ENCODE measurements around the gene ZXDC. TPM values are rescaled to one million over a fixed set of nuclear protein-coding genes. Genes with fewer than 3 reads are reported as not detected.
A peak's percentile ranks its signal among the peaks of the same experiment; 100 is the strongest.

ZXDC gene
- total RNA-seq, 1 experiment from 2014 or later, result 28.3 TPM

DNA sequence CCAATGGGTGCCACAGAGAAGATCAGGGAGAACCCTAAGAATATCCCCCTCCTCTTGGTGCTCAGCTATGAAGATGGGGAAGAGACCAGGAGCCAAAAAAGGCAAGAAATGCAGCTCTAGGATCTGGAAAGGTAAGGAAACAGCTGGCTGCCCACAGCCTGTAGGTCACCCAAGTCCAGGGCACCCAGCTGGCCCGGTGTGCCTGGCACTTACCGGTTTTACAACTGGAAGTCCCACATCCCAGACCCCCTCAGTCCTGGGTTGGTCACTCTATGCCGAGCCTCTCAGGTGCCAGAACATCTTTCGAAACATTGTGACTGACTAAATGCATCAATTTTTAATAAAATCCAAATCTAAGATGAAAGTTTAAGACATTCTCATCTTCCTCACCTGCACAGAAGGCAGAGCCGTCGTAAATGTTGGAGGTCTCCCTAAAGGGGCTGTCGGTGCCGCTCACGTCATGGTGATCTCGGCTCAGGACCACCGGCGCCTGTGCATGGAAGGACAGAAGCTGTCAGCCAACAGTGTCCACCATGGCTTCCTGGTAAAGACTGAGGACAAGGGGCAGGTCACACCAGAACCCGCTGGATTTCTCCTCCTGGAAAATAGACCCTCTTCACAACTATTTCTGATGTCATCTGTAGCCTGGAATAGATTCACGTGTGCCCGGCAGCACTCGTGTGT is 13.3 kb upstream of the ZXDC start:
- peak overlapping the region in 1 of 3 experiments; percentile 48; a peak in 1 of 7 replicates for H3K27ac Mint-ChIP-seq
- no CpG with 5 or more reads among the region's 16 CpGs for WGBS (ENCODE audit: extremely low coverage, insufficient read length, low lambda C conversion rate)

More for the DNA sequence above, 13.3 kb upstream of the ZXDC start:
- no peaks in the 10 kb centered on the region for H3K79me2 ChIP-seq (ENCODE audit: insufficient read depth, low read length)
- peaks cover 5% of the 10 kb centered on the region; the same call in 1 of the 2 replicates for H3K27me3 Mint-ChIP-seq (ENCODE audit: low read depth)
- no peaks in the 10 kb centered on the region for H3K23me2 ChIP-seq (ENCODE audit: insufficient read length, low read depth, low read length, poor library complexity, severe bottlenecking)
- H3K27me3 ChIP-seq (ENCODE audit: insufficient read depth, low read length), result no peaks in the 10 kb centered on the region
- H3K4me1 Mint-ChIP-seq, result peaks cover 26 to 35% of the 10 kb centered on the region in 2 experiments
- H3K18ac ChIP-seq (ENCODE audit: insufficient read length, low read depth, low read length), result no peak overlapping the region
- H3K9me3 ChIP-seq (ENCODE audit: control insufficient read depth, low read depth, low read length), result no peaks in the 10 kb centered on the region
- H2BK12ac ChIP-seq (ENCODE audit: insufficient read length, low read depth, low read length), result no peak overlapping the region
- H2AFZ ChIP-seq (ENCODE audit: low read length), result no peak overlapping the region
- H3T11ph ChIP-seq (ENCODE audit: low read length), result no peak overlapping the region
- H3K9me3 Mint-ChIP-seq, result no peaks in the 10 kb centered on the region; a peak in 1 of 5 replicates
- no peak for DNase-seq
- H3K14ac ChIP-seq (ENCODE audit: insufficient read depth, low read length), result no peak overlapping the region
- no peak overlapping the region for H2BK20ac ChIP-seq (ENCODE audit: low read depth, low read length, poor library complexity, severe bottlenecking)
- H2AK5ac ChIP-seq (ENCODE audit: insufficient read length, low read length), result no peak overlapping the region
- H3K4me1 ChIP-seq (ENCODE audit: insufficient read depth, low read length), result peaks cover 8% of the 10 kb centered on the region; the same call in 1 of the 2 replicates
- no peak overlapping the region for H4K8ac ChIP-seq (replicated peaks; ENCODE audit: insufficient read length, low read depth, low read length)
- no peak overlapping the region for H2BK120ac ChIP-seq (ENCODE audit: low read depth, low read length, poor library complexity, severe bottlenecking)
- H4K5ac ChIP-seq (ENCODE audit: insufficient read length, low read depth, low read length), result no peak overlapping the region
- no peaks in the 10 kb centered on the region for H3K36me3 Mint-ChIP-seq (ENCODE audit: insufficient read depth in 1 of 3, low read depth in 3 of 3)
- H3K56ac ChIP-seq (ENCODE audit: insufficient read length, low read depth, low read length), result no peak overlapping the region
- no peak overlapping the region for H3K4ac ChIP-seq (ENCODE audit: low read depth, low read length)
- no peak for TF ChIP-seq CTCF (conservative IDR thresholded peaks at IDR 0.05)
- H2BK5ac ChIP-seq (ENCODE audit: insufficient read length, low read length), result no peak overlapping the region
- no peak overlapping the region for H3K4me2 ChIP-seq (ENCODE audit: insufficient read depth, insufficient read length, low read length)
- H3K27ac ChIP-seq (ENCODE audit: insufficient read length, low read depth, low read length), result no peak overlapping the region
- no peaks in the 10 kb centered on the region for H4K20me1 ChIP-seq (ENCODE audit: control insufficient read depth, insufficient read depth, insufficient read length)
- H3K9ac ChIP-seq (ENCODE audit: extremely low read depth, insufficient read length, low read length), result no peak overlapping the region
- no peak overlapping the region; a peak in 1 of 5 replicates for H3K4me3 Mint-ChIP-seq
- no peak overlapping the region for H4K91ac ChIP-seq (ENCODE audit: insufficient read length, low read depth, low read length)
- H3K79me1 ChIP-seq (ENCODE audit: insufficient read depth, low read depth, low read length, poor library complexity, severe bottlenecking), result no peaks in the 10 kb centered on the region
- H2BK15ac ChIP-seq (ENCODE audit: low read depth, low read length), result no peak overlapping the region
- H3K23ac ChIP-seq (ENCODE audit: insufficient read length, low read depth, low read length), result no peak overlapping the region
